Measurements from ENCODE around the gene PIAS1.
"Not testable (repeated sequence)": the region's sequence is repeated elsewhere in the genome, so short reads cannot be mapped to it uniquely, and the experiment has no call there.

The PIAS1 gene

GRCh38 chr15:68053701-68054627 is at the start of gene PIAS1:
Gene PIAS1, plus strand, starts transcription at chr15:68054315. Its CDS starts 12 bp downstream, at chr15:68054327.
- H3K79me2 ChIP-seq (ENCODE audit: insufficient read depth, low read length), result peaks cover 47% of the 10 kb centered on the region
- peak within 1 kb of the TSS; percentile 99 for H3K4me2 ChIP-seq (ENCODE audit: low read depth, low read length, poor library complexity, severe bottlenecking)
- H3K27me3 ChIP-seq (ENCODE audit: low read length), result no peaks in the 10 kb centered on the region
- TF ChIP-seq CTCF (IDR thresholded peaks at IDR 0.05; ENCODE audit: insufficient read depth, low read length, poor library complexity, severe bottlenecking) (no peak), EZH2phosphoT487 (conservative IDR thresholded peaks at IDR 0.05; ENCODE audit: low read length) (no peak)
- H3K9me3 ChIP-seq (ENCODE audit: insufficient read depth, low read length), result no peaks in the 10 kb centered on the region
- peak within 1 kb of the TSS; percentile 85 for H3K27ac ChIP-seq (ENCODE audit: low read depth, low read length)
- H4K20me1 ChIP-seq (ENCODE audit: low read depth, low read length), result peaks cover 30% of the 10 kb centered on the region
- H3K36me3 ChIP-seq (ENCODE audit: low read length), result no peaks in the 10 kb centered on the region
- H3K4me3 ChIP-seq (ENCODE audit: insufficient read depth, low read length, poor library complexity, severe bottlenecking), result peak within 1 kb of the TSS; percentile 94
- peaks cover 11% of the 10 kb centered on the region; the same call in 1 of the 2 replicates for H3F3A ChIP-seq (ENCODE audit: insufficient read depth)
- peak within 1 kb of the TSS; percentile 87 for H2AFZ ChIP-seq (ENCODE audit: low read depth, low read length, severe bottlenecking)
- H3K9ac ChIP-seq (ENCODE audit: low read length), result peak within 1 kb of the TSS; percentile 90
- no peaks in the 10 kb centered on the region for H3K9me2 ChIP-seq (replicated peaks; ENCODE audit: insufficient read depth, low read length)

- not testable (repeated sequence) for H2AFZ ChIP-seq (ENCODE audit: low read depth, low read length, severe bottlenecking); H3K9me2 ChIP-seq (replicated peaks; ENCODE audit: insufficient read depth, low read length); H3K36me3 ChIP-seq (ENCODE audit: low read length); H3K9me3 ChIP-seq (ENCODE audit: insufficient read depth, low read length); H3K4me3 ChIP-seq (ENCODE audit: insufficient read depth, low read length, poor library complexity, severe bottlenecking); H3K27me3 ChIP-seq (ENCODE audit: low read length); H3K27ac ChIP-seq (ENCODE audit: low read depth, low read length); H3K79me2 ChIP-seq (ENCODE audit: insufficient read depth, low read length); H3K9ac ChIP-seq (ENCODE audit: low read length); H4K20me1 ChIP-seq (ENCODE audit: low read depth, low read length); H3K4me2 ChIP-seq (ENCODE audit: low read depth, low read length, poor library complexity, severe bottlenecking); H3F3A ChIP-seq (ENCODE audit: insufficient read depth)
Measured at GRCh38 chr15:68007642-68008041, 46.5 kb upstream of the PIAS1 start.

- Histone ChIP-seq H3K27me3 (ENCODE audit: low read length) (no peaks in the 10 kb centered on the region), H3K9me2 (replicated peaks; ENCODE audit: insufficient read depth, low read length) (no peaks in the 10 kb centered on the region)
Measured at GRCh38 chr15:68010361-68011153, 43.6 kb upstream of the PIAS1 start.

More at GRCh38 chr15:68010361-68011153, 43.6 kb upstream of the PIAS1 start:
- Histone ChIP-seq H3K9ac (ENCODE audit: low read length) (no peak overlapping the region), H3K27ac (ENCODE audit: low read depth, low read length) (no peak overlapping the region), H3K36me3 (ENCODE audit: low read length) (no peaks in the 10 kb centered on the region), H3K9me3 (ENCODE audit: insufficient read depth, low read length) (peaks cover 5% of the 10 kb centered on the region; the same call in 1 of the 2 replicates), H3K4me3 (ENCODE audit: insufficient read depth, low read length, poor library complexity, severe bottlenecking) (no peak overlapping the region), H4K20me1 (ENCODE audit: low read depth, low read length) (no peaks in the 10 kb centered on the region), H3K4me2 (ENCODE audit: low read depth, low read length, poor library complexity, severe bottlenecking) (no peak overlapping the region), H2AFZ (ENCODE audit: low read depth, low read length, severe bottlenecking) (no peak overlapping the region), H3K79me2 (ENCODE audit: insufficient read depth, low read length) (no peaks in the 10 kb centered on the region), H3F3A (ENCODE audit: insufficient read depth) (no peaks in the 10 kb centered on the region)
- TF ChIP-seq EZH2phosphoT487 (conservative IDR thresholded peaks at IDR 0.05; ENCODE audit: low read length) (no peak), CTCF (IDR thresholded peaks at IDR 0.05; ENCODE audit: insufficient read depth, low read length, poor library complexity, severe bottlenecking) (no peak)

Measured in SU-DHL-6 (cell line).